Subcutaneous abdominal adipose tissue (tissue), 5 donors: ENCODE data around the gene FAM81A.

ENCODE experiments used
- H3K27ac ChIP-seq: one replicate; pipeline ENCODE4 v1.7.0; 2013; ENCODE audit warnings: low read depth, mild to moderate bottlenecking, inconsistent platforms, low read length, moderate library complexity
- H3K27me3 ChIP-seq, 5 donors: one replicate each; pipeline ENCODE4 v1.7.0; 2013; ENCODE audit warnings: low read length in 5 of 5, inconsistent platforms in 1 of 5; ENCODE audit not compliant: control insufficient read depth in 5 of 5, insufficient read depth in 4 of 5
- H3K36me3 ChIP-seq, 5 donors: one replicate each; pipeline ENCODE4 v1.7.0; 2013; ENCODE audit warnings: low read length in 5 of 5; ENCODE audit not compliant: control insufficient read depth in 5 of 5, insufficient read depth in 5 of 5
- H3K4me1 ChIP-seq, 5 donors: one replicate each; pipeline ENCODE4 v1.7.0; 2013; ENCODE audit warnings: low read length in 5 of 5, mild to moderate bottlenecking in 3 of 5, moderate library complexity in 1 of 5; ENCODE audit not compliant: control insufficient read depth in 5 of 5, insufficient read depth in 5 of 5
- H3K4me3 ChIP-seq, 5 donors: one replicate each; pipeline ENCODE4 v1.7.0; 2013; ENCODE audit warnings: low read length in 5 of 5, low read depth in 1 of 5
- H3K9ac ChIP-seq, 5 donors: one replicate each; pipeline ENCODE4 v1.7.0; 2013; ENCODE audit warnings: low read length in 5 of 5, mild to moderate bottlenecking in 4 of 5, moderate library complexity in 3 of 5
- H3K9me3 ChIP-seq, 5 donors: one replicate each; pipeline ENCODE4 v1.7.0; 2013; ENCODE audit warnings: low read length in 5 of 5; ENCODE audit not compliant: control insufficient read depth in 5 of 5
- donor health status: healthy.
- donor health status: healthy.
- donor health status: healthy.
- donor health status: healthy.
- donor health status: healthy.

FAM81A gene

GRCh38 chr15:59549301-59550185, 111.6 kb downstream of the FAM81A start:
- H3K9me3 ChIP-seq, result no peaks in the 10 kb centered on the region
- no peak overlapping the region for H3K9ac ChIP-seq
- H3K36me3 ChIP-seq, result no peaks in the 10 kb centered on the region
- no peak overlapping the region for H3K4me3 ChIP-seq
- no peaks in the 10 kb centered on the region for H3K4me1 ChIP-seq
- no peaks in the 10 kb centered on the region for H3K27me3 ChIP-seq
- no peak overlapping the region for H3K27ac ChIP-seq

GRCh38 chr15:59550530-59550929, 112.5 kb downstream of the FAM81A start:
- Histone ChIP-seq H3K9ac (no peak overlapping the region), H3K4me3 (no peak overlapping the region), H3K27ac (no peak overlapping the region), H3K36me3 (no peaks in the 10 kb centered on the region), H3K4me1 (no peaks in the 10 kb centered on the region), H3K27me3 (peaks cover 0 to 2% (median 0%) of the 10 kb centered on the region in 5 donors), H3K9me3 (no peaks in the 10 kb centered on the region)

- Histone ChIP-seq H3K36me3 (no peaks in the 10 kb centered on the region), H3K27me3 (peaks cover 0 to 2% (median 0%) of the 10 kb centered on the region in 5 donors), H3K4me1 (no peaks in the 10 kb centered on the region), H3K27ac (no peak overlapping the region), H3K9me3 (no peaks in the 10 kb centered on the region), H3K4me3 (no peak overlapping the region), H3K9ac (no peak overlapping the region)
Observed at GRCh38 chr15:59550956-59551355, 113.0 kb downstream of the FAM81A start.

- no peaks in the 10 kb centered on the region for H3K4me1 ChIP-seq
Observed at GRCh38 chr15:59553879-59554735, 116.1 kb downstream of the FAM81A start.

GRCh38 chr15:59555696-59556095, 117.7 kb downstream of the FAM81A start:
- peaks cover 0 to 2% (median 0%) of the 10 kb centered on the region in 5 donors for H3K27me3 ChIP-seq
- H3K4me1 ChIP-seq, result no peaks in the 10 kb centered on the region
- no peak overlapping the region for H3K9ac ChIP-seq
- no peaks in the 10 kb centered on the region for H3K36me3 ChIP-seq
- no peaks in the 10 kb centered on the region for H3K9me3 ChIP-seq
- no peak overlapping the region for H3K4me3 ChIP-seq
- H3K27ac ChIP-seq, result no peak overlapping the region

More at GRCh38 chr15:59553879-59554735, 116.1 kb downstream of the FAM81A start:
- Histone ChIP-seq H3K27ac (no peak overlapping the region), H3K4me3 (no peak overlapping the region), H3K36me3 (no peaks in the 10 kb centered on the region), H3K9ac (no peak overlapping the region), H3K27me3 (peaks cover 0 to 2% (median 0%) of the 10 kb centered on the region in 5 donors), H3K9me3 (no peaks in the 10 kb centered on the region)

GRCh38 chr15:59556380-59556779, 118.4 kb downstream of the FAM81A start:
- H3K4me1 ChIP-seq, result no peaks in the 10 kb centered on the region
- no peak overlapping the region for H3K4me3 ChIP-seq

GRCh38 chr15:59557581-59557980, 119.6 kb downstream of the FAM81A start:
- no peak overlapping the region for H3K4me3 ChIP-seq
- H3K4me1 ChIP-seq, result no peaks in the 10 kb centered on the region
- H3K27ac ChIP-seq, result no peak overlapping the region
- no peak overlapping the region for H3K9ac ChIP-seq
- H3K9me3 ChIP-seq, result no peaks in the 10 kb centered on the region
- H3K27me3 ChIP-seq, result peaks cover 0 to 2% (median 0%) of the 10 kb centered on the region in 5 donors
- no peaks in the 10 kb centered on the region for H3K36me3 ChIP-seq

More at GRCh38 chr15:59556380-59556779, 118.4 kb downstream of the FAM81A start:
- H3K36me3 ChIP-seq, result no peaks in the 10 kb centered on the region
- H3K27me3 ChIP-seq, result peaks cover 0 to 2% (median 0%) of the 10 kb centered on the region in 5 donors
- no peaks in the 10 kb centered on the region for H3K9me3 ChIP-seq
- no peak overlapping the region for H3K9ac ChIP-seq
- no peak overlapping the region for H3K27ac ChIP-seq

- Histone ChIP-seq H3K4me1 (no peaks in the 10 kb centered on the region), H3K4me3 (no peak overlapping the region), H3K9me3 (no peaks in the 10 kb centered on the region)
Observed at GRCh38 chr15:59558851-59559250, 120.9 kb downstream of the FAM81A start.

GRCh38 chr15:59561547-59561946, 123.6 kb downstream of the FAM81A start:
- Histone ChIP-seq H3K4me1 (no peaks in the 10 kb centered on the region), H3K9me3 (peaks cover 0 to 13% (median 3%) of the 10 kb centered on the region in 5 donors), H3K36me3 (no peaks in the 10 kb centered on the region), H3K4me3 (no peak overlapping the region), H3K27ac (no peak overlapping the region), H3K27me3 (no peaks in the 10 kb centered on the region), H3K9ac (no peak overlapping the region)

More at GRCh38 chr15:59558851-59559250, 120.9 kb downstream of the FAM81A start:
- no peak overlapping the region for H3K9ac ChIP-seq
- H3K27ac ChIP-seq, result no peak overlapping the region
- H3K36me3 ChIP-seq, result no peaks in the 10 kb centered on the region
- peaks cover 0 to 2% (median 0%) of the 10 kb centered on the region in 5 donors for H3K27me3 ChIP-seq
